ENCODE results near the gene TOX4. TPM values are rescaled to one million over a fixed set of nuclear protein-coding genes. Genes with fewer than 3 reads are reported as not detected.

Gene TOX4
- total RNA-seq, 1 donor from 2014 or later = 63.0 TPM

DNA sequence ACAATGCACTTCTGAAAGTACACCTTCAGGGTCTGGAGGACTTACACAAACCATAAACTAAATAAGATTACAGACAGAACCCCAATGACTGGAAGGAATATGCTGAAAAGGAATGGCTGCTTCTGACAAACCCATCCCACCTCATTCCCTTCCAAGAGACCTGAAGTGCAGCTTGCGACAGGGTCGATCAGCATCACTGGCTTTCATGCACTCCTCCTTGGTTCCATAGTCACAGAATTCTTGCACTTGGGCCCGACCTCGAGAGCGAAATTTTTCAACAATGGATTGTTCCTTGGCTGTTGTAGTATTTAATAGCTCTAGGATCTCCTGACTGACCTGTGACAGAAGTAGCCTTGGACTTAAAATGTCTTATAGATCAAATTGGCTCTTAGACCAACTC, 24.6 kb downstream of the TOX4 start:
- H3K9me3 Mint-ChIP-seq (ENCODE audit: unreplicated experiment) = no peaks in the 10 kb centered on the region
- no peaks in the 10 kb centered on the region for H3K36me3 Mint-ChIP-seq (ENCODE audit: unreplicated experiment)
- no peak overlapping the region for H3K27ac Mint-ChIP-seq (ENCODE audit: unreplicated experiment)
- TF ChIP-seq, protein P1, sequence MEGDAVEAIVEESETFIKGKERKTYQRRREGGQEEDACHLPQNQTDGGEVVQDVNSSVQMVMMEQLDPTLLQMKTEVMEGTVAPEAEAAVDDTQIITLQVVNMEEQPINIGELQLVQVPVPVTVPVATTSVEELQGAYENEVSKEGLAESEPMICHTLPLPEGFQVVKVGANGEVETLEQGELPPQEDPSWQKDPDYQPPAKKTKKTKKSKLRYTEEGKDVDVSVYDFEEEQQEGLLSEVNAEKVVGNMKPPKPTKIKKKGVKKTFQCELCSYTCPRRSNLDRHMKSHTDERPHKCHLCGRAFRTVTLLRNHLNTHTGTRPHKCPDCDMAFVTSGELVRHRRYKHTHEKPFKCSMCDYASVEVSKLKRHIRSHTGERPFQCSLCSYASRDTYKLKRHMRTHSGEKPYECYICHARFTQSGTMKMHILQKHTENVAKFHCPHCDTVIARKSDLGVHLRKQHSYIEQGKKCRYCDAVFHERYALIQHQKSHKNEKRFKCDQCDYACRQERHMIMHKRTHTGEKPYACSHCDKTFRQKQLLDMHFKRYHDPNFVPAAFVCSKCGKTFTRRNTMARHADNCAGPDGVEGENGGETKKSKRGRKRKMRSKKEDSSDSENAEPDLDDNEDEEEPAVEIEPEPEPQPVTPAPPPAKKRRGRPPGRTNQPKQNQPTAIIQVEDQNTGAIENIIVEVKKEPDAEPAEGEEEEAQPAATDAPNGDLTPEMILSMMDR (IDR thresholded peaks at IDR 0.05; ENCODE audit: partially characterized antibody, unreplicated experiment) = no peak
- no peaks in the 10 kb centered on the region for H3K4me1 Mint-ChIP-seq (ENCODE audit: low read depth, unreplicated experiment)
- H3K27me3 Mint-ChIP-seq (ENCODE audit: unreplicated experiment) = no peaks in the 10 kb centered on the region
- DNase-seq = no peak
- H3K4me3 Mint-ChIP-seq (ENCODE audit: unreplicated experiment) = no peak overlapping the region

DNA sequence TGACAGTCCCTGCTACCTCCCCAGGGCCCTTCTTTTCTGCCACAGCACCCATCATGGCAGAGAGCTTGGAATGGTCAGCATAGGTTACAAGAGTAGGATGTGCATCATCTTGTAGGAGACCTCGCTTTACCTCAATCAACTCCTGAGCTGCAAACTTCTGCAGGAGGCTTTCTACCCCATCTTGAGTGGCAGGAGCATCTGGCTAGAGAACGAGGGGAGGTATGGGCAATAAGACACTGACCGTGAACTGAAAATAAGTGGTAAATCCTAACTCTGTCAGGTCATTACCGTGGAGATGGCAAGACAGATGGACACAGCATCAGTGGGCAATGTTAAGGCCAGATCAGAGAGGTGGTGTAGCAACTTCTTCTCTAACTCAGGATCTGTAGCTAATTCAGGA, 26.4 kb downstream of the TOX4 start:
- Mint-ChIP-seq H3K4me1 (ENCODE audit: low read depth, unreplicated experiment) (no peaks in the 10 kb centered on the region), H3K27ac (ENCODE audit: unreplicated experiment) (peak overlapping the region; percentile 28)

DNA sequence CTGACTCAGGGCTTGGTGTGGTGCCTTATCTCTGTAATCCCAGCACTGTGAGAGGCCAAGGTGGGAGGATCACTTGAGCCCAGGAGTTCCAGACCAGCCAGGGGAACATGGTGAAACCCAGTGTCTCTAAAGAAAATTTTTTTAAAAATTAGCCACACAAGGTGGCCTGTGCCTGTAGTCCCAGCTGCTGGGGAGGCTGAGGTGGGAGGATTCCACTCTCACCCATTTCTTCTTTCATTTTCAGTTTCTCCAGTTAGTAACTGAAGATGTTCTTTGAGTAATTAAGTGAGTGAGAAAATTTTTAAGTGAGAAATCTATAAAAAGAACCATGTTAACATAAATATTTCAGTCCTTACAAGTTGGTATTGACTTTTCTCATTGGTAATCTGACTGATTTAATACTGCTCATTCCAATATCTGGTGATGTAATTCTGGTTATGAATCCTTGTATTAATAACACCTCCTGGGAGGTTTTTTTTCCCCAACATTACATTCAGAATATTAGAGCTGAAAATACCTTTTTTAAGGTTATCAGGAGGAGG, 28.1 kb downstream of the TOX4 start:
- Mint-ChIP-seq H3K27me3 (ENCODE audit: unreplicated experiment) (no peaks in the 10 kb centered on the region), H3K4me3 (ENCODE audit: unreplicated experiment) (no peak overlapping the region), H3K36me3 (ENCODE audit: unreplicated experiment) (no peaks in the 10 kb centered on the region), H3K9me3 (ENCODE audit: unreplicated experiment) (no peaks in the 10 kb centered on the region), H3K4me1 (ENCODE audit: low read depth, unreplicated experiment) (peaks cover 3% of the 10 kb centered on the region), H3K27ac (ENCODE audit: unreplicated experiment) (no peak overlapping the region)
- TF ChIP-seq, protein P1 (IDR thresholded peaks at IDR 0.05; ENCODE audit: partially characterized antibody, unreplicated experiment) = no peak
- DNase-seq = no peak

More for the DNA sequence above, 26.4 kb downstream of the TOX4 start:
- DNase-seq = no peak
- Mint-ChIP-seq H3K36me3 (ENCODE audit: unreplicated experiment) (no peaks in the 10 kb centered on the region), H3K9me3 (ENCODE audit: unreplicated experiment) (no peaks in the 10 kb centered on the region), H3K27me3 (ENCODE audit: unreplicated experiment) (no peaks in the 10 kb centered on the region), H3K4me3 (ENCODE audit: unreplicated experiment) (no peak overlapping the region)
- TF ChIP-seq, protein P1 (IDR thresholded peaks at IDR 0.05; ENCODE audit: partially characterized antibody, unreplicated experiment) = no peak

DNA sequence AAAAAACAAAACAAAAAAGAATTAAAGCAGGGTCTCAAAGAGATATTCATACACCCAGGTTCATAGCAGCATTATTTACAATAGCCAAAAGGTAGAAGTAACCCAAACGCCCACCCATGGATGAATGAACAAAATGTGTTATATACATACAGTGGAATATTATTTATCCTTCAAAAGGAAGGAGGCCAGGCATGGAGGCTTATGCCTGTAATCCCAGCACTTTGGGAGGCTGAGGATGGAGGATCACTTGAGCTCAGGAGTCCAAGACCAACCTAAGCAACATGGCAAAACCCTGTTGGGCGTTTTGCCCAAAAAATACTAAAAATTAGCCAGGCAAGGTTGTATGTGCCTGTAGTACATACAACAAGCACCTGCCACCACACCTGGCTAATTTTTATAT, 29.6 kb downstream of the TOX4 start:
- H3K9me3 Mint-ChIP-seq (ENCODE audit: unreplicated experiment) = peaks cover 6% of the 10 kb centered on the region
- H3K27me3 Mint-ChIP-seq (ENCODE audit: unreplicated experiment) = peaks cover 7% of the 10 kb centered on the region
- H3K36me3 Mint-ChIP-seq (ENCODE audit: unreplicated experiment) = no peaks in the 10 kb centered on the region
- H3K27ac Mint-ChIP-seq (ENCODE audit: unreplicated experiment) = no peak overlapping the region
- no peak for DNase-seq
- H3K4me3 Mint-ChIP-seq (ENCODE audit: unreplicated experiment) = no peak overlapping the region
- peaks cover 8% of the 10 kb centered on the region for H3K4me1 Mint-ChIP-seq (ENCODE audit: low read depth, unreplicated experiment)
- TF ChIP-seq, protein P1 (IDR thresholded peaks at IDR 0.05; ENCODE audit: partially characterized antibody, unreplicated experiment) = no peak

DNA sequence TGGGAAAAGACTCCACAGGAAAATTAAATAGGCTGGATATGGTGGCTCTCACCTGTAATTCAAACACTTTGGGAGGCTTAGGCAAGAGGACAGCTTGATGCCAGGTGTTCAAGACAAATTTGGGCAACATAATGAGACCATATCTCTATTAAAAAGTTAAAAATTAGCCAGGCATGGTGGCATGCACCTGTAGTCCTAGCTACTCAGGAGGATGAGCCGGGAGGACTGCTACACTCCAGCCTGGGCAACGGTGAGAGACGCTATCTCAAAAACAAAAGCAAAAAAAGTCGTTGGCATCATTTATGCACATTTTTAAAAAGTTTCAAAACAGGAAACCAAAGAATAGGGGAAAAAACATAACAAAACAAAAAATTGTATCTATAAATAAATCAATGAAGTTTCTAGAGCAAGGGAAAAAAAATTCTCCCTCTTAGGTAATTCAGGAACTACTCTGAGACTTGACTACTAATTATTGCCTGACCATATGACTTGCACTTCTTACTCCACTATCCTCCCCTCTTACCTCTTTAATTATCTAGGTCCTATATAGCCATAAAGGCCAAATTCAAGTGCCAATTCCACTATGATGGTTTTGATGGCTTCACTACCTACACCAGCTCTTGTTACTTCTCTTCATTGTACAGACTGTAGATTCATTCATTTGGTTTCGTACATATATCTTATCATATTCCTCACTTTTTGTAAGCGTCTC, 32.6 kb downstream of the TOX4 start:
- Mint-ChIP-seq H3K9me3 (ENCODE audit: unreplicated experiment) (peaks cover 9% of the 10 kb centered on the region), H3K4me1 (ENCODE audit: low read depth, unreplicated experiment) (peaks cover 9% of the 10 kb centered on the region), H3K27me3 (ENCODE audit: unreplicated experiment) (peaks cover 12% of the 10 kb centered on the region), H3K4me3 (ENCODE audit: unreplicated experiment) (peak overlapping the region; percentile 96), H3K36me3 (ENCODE audit: unreplicated experiment) (no peaks in the 10 kb centered on the region), H3K27ac (ENCODE audit: unreplicated experiment) (no peak overlapping the region)
- TF ChIP-seq, protein P1 (IDR thresholded peaks at IDR 0.05; ENCODE audit: partially characterized antibody, unreplicated experiment) = no peak
- DNase-seq = no peak

Measured in glutamatergic neuron (in vitro differentiated cells).